SK-N-SH (cell line): ENCODE data around the gene ASCC1. TPM values are rescaled to one million over a fixed set of nuclear protein-coding genes. Genes with fewer than 3 reads are reported as not detected.

Experiments used
- CTCF ChIA-PET: fragments of 300-600, 350-600 bp; formaldehyde crosslinking; extraction: SDS; loops from one replicate; lab custom pipeline; 2021; lab: Yijun Ruan, JAX
- POLR2A ChIA-PET: fragments of 350-600 bp; sonication (Branson Sonifier 250); formaldehyde crosslinking; extraction: SDS; loops from one replicate; lab custom pipeline; 2020; ENCODE audit warnings: antibody characterized with exemption, inconsistent platforms; lab: Yijun Ruan, JAX
- DNase-seq: peaks from one replicate; pipeline ENCODE4 v3.0.0; 2012
- H2AFZ ChIP-seq: fragments of 200-600 bp; sonication (generic); 2 replicates; pipeline ENCODE4 v1.8.1; 2016; ENCODE audit warnings: antibody characterized with exemption, mild to moderate bottlenecking, low read depth
- H3F3A ChIP-seq: fragments of 200-600 bp; sonication (generic); replicated peaks from 2 replicates; pipeline ENCODE3; 2016; ENCODE audit warnings: antibody characterized with exemption, mild to moderate bottlenecking; ENCODE audit not compliant: insufficient read depth
- H3K27ac ChIP-seq, 2 experiments: fragments of 200-500 bp in 1 of 2; fragments of 200-600 bp in 1 of 2; sonication (Bioruptor generic) in 1 of 2; sonication (generic), shearing (Covaris generic) in 1 of 2; 2 replicates each; pipeline versions ENCODE4 v1.5.1 to v1.6.1; 2014 to 2016; ENCODE audit warnings: low read depth in 2 of 2, inconsistent platforms in 1 of 2, low read length in 1 of 2, mild to moderate bottlenecking in 1 of 2, mixed read lengths in 1 of 2
- H3K27me3 ChIP-seq: fragments of 200-600 bp; sonication (generic), shearing (Covaris generic); 2 replicates; pipeline ENCODE4 v1.6.1; 2016; ENCODE audit warnings: mixed run types; ENCODE audit not compliant: insufficient read depth
- H3K36me3 ChIP-seq, 2 experiments: fragments of 200-500 bp in 1 of 2; fragments of 200-600 bp in 1 of 2; sonication (Bioruptor generic) in 1 of 2; sonication (generic) in 1 of 2; replicated peaks in 1 of 2; 2 replicates each; pipeline versions ENCODE3 to v1.5.1; 2014 to 2016; ENCODE audit warnings: low read length in 1 of 2, mild to moderate bottlenecking in 1 of 2; ENCODE audit not compliant: insufficient read depth in 2 of 2, control insufficient read depth in 1 of 2
- H3K4me1 ChIP-seq, 2 experiments: fragments of 200-500 bp in 1 of 2; fragments of 200-600 bp in 1 of 2; sonication (Bioruptor generic) in 1 of 2; sonication (generic), shearing (Covaris generic) in 1 of 2; 2 replicates each; pipeline versions ENCODE4 v1.5.1 to v1.6.1; 2014 to 2016; ENCODE audit warnings: low read depth in 1 of 2, low read length in 1 of 2, mixed run types in 1 of 2; ENCODE audit not compliant: insufficient read depth in 2 of 2, control insufficient read depth in 1 of 2
- H3K4me2 ChIP-seq: fragments of 200-600 bp; sonication (generic), shearing (Covaris generic); 2 replicates; pipeline ENCODE4 v1.6.1; 2017; ENCODE audit warnings: mixed run types
- H3K4me3 ChIP-seq, 2 experiments: fragments of 200-500 bp in 1 of 2; fragments of 200-600 bp in 1 of 2; sonication (Bioruptor generic) in 1 of 2; sonication (generic), shearing (Covaris generic) in 1 of 2; 2 replicates each; pipeline versions ENCODE4 v1.5.1 to v1.8.1; 2014 to 2016; ENCODE audit warnings: low read depth in 2 of 2, inconsistent platforms in 1 of 2, low read length in 1 of 2, mild to moderate bottlenecking in 1 of 2, mixed read lengths in 1 of 2, moderate library complexity in 1 of 2
- H3K79me2 ChIP-seq: fragments of 200-600 bp; sonication (generic); 2 replicates; pipeline ENCODE4 v1.8.1; 2017; ENCODE audit warnings: mild to moderate bottlenecking; ENCODE audit not compliant: insufficient read depth
- H3K9ac ChIP-seq: fragments of 200-600 bp; sonication (generic); 2 replicates; pipeline ENCODE4 v1.6.1; 2017; ENCODE audit warnings: mixed run types
- H3K9me2 ChIP-seq: fragments of 200-600 bp; sonication (generic); 2 replicates; pipeline ENCODE4 v1.6.1; 2017; ENCODE audit warnings: mixed run types
- H3K9me3 ChIP-seq: fragments of 200-600 bp; sonication (generic); 2 replicates; pipeline ENCODE4 v1.6.1; 2017; ENCODE audit warnings: mixed run types, mild to moderate bottlenecking, moderate library complexity
- H4K20me1 ChIP-seq: fragments of 200-600 bp; sonication (generic); 2 replicates; pipeline ENCODE4 v1.6.1; 2017; ENCODE audit warnings: mild to moderate bottlenecking, mixed run types; ENCODE audit not compliant: insufficient read depth
- GABPA ChIP-seq: IDR thresholded peaks from 2 replicates; pipeline ENCODE4 v1.4.0; 2012; ENCODE audit warnings: low read depth, mild to moderate bottlenecking
- MEF2A ChIP-seq: IDR thresholded peaks from 2 replicates; pipeline ENCODE4 v1.4.0; 2012; ENCODE audit warnings: low read depth, borderline replicate concordance
- PBX3 ChIP-seq: IDR thresholded peaks from 2 replicates; pipeline ENCODE4; 2012
- POLR2AphosphoS5 ChIP-seq: IDR thresholded peaks from 2 replicates; pipeline ENCODE4 v1.6.1; 2012; ENCODE audit warnings: low read depth, low read length
- RCOR1 ChIP-seq: fragments of 150-350 bp; IDR thresholded peaks from 2 replicates; pipeline ENCODE4 v1.6.1; 2017; ENCODE audit warnings: antibody characterized with exemption, low read length
- TAF1 ChIP-seq: IDR thresholded peaks from 2 replicates; pipeline ENCODE4 v1.6.1; 2012; ENCODE audit warnings: low read depth, mild to moderate bottlenecking, low read length, moderate library complexity, borderline replicate concordance
- USF1 ChIP-seq: IDR thresholded peaks from 2 replicates; pipeline ENCODE4 v1.4.0; 2012; ENCODE audit warnings: low read depth, borderline replicate concordance
- WGBS: methylation state at CpG from one replicate; pipeline ENCODE4 v1.1.6; 2017; ENCODE audit warnings: low lambda C conversion rate; 5-methylcytosine and 5-hydroxymethylcytosine counted together
- polyA plus RNA-seq, 3 experiments: library from polyadenylated mRNA; depleted of rRNA; stranded (reverse); fragments of >200 nt; gene quantifications; 2 replicates each; pipeline ENCODE4 v1.2.3, GENCODE V29; 2012

The ASCC1 gene
- polyA plus RNA-seq, 1 of the 3 experiments (the other 2 are of a cell fraction) = 15.0 TPM

- WGBS = 83% methylated on average over 9 of the region's 13 CpGs
- CTCF ChIA-PET = interaction anchor here (1.3 kb wide), 1 partner anchor 157 kb away, joined by 4 read pairs; no protein-coding TSS in a partner anchor
Observed at GRCh38 chr10:72065439-72066025, 150.5 kb downstream of the ASCC1 start.

GRCh38 chr10:72063703-72064391, 152.2 kb downstream of the ASCC1 start:
- no peak overlapping the region for H3K4me2 ChIP-seq

More at GRCh38 chr10:72065439-72066025, 150.5 kb downstream of the ASCC1 start:
- H2AFZ ChIP-seq = no peak overlapping the region
- POLR2A ChIA-PET = no interaction called here
- no peaks in the 10 kb centered on the region for H3F3A ChIP-seq
- no peak overlapping the region for H3K4me2 ChIP-seq
- H3K9ac ChIP-seq = no peak overlapping the region
- H3K27ac ChIP-seq = no peak overlapping the region
- no peak overlapping the region for H3K4me3 ChIP-seq
- peaks cover 0 to 29% of the 10 kb centered on the region in 2 experiments; a peak in 1 of 4 replicates for H3K4me1 ChIP-seq
- no peak for DNase-seq
- H3K9me2 ChIP-seq = no peaks in the 10 kb centered on the region
- no peaks in the 10 kb centered on the region for H3K36me3 ChIP-seq
- H3K79me2 ChIP-seq = no peaks in the 10 kb centered on the region
- H3K9me3 ChIP-seq = no peaks in the 10 kb centered on the region
- H3K27me3 ChIP-seq = no peaks in the 10 kb centered on the region
- TF ChIP-seq POLR2AphosphoS5 (no peak), RCOR1 (no peak), MEF2A (no peak)
- H4K20me1 ChIP-seq = no peaks in the 10 kb centered on the region

More at GRCh38 chr10:72063703-72064391, 152.2 kb downstream of the ASCC1 start:
- POLR2A ChIA-PET = no interaction called here
- Histone ChIP-seq H2AFZ (no peak overlapping the region), H3K9me2 (no peaks in the 10 kb centered on the region)
- 75% methylated on average over 9 of the region's 9 CpGs for whole genome bisulfite sequencing
- TF ChIP-seq TAF1 (no peak), PBX3 (no peak), GABPA (no peak), USF1 (no peak)
- TF ChIP-seq, all 33 proteins: peak for 0
- H3K36me3 ChIP-seq = no peaks in the 10 kb centered on the region
- CTCF ChIA-PET = interaction anchor here (1.0 to 4.5 kb wide), 5 partner anchors 9 to 264 kb away, joined by 3 to 35 read pairs (median 3); no protein-coding TSS in a partner anchor
- H3K4me3 ChIP-seq = no peak overlapping the region
- no peaks in the 10 kb centered on the region for H4K20me1 ChIP-seq
- no peak for DNase-seq
- no peaks in the 10 kb centered on the region for H3K79me2 ChIP-seq
- H3K4me1 ChIP-seq = peaks cover 0 to 25% of the 10 kb centered on the region in 2 experiments; a peak in 1 of 4 replicates
- H3K27me3 ChIP-seq = no peaks in the 10 kb centered on the region
- H3K27ac ChIP-seq = no peak overlapping the region
- no peaks in the 10 kb centered on the region for H3F3A ChIP-seq
- H3K9me3 ChIP-seq = no peaks in the 10 kb centered on the region
- no peak overlapping the region for H3K9ac ChIP-seq
